NT2/D1 (cell line): ENCODE results near the gene NFATC2IP.

Source experiments
- DNase-seq: peaks from one replicate; pipeline ENCODE4 v3.0.0-alpha.2; 2011; ENCODE audit warnings: low read depth, low spot score
- H3K27me3 ChIP-seq: 2 replicates; pipeline ENCODE4 v1.6.0; 2011; ENCODE audit warnings: mild to moderate bottlenecking; ENCODE audit not compliant: insufficient read length, insufficient read depth
- H3K36me3 ChIP-seq: 2 replicates; pipeline ENCODE4 v1.6.1; 2011; ENCODE audit warnings: mild to moderate bottlenecking, low read length, mixed read lengths; ENCODE audit not compliant: insufficient read depth, insufficient read length
- H3K4me1 ChIP-seq: 2 replicates; pipeline ENCODE4 v1.5.1; 2011; ENCODE audit not compliant: insufficient read depth, insufficient read length
- H3K4me3 ChIP-seq: 2 replicates; pipeline ENCODE4 v1.5.1; 2011; ENCODE audit warnings: low read depth; ENCODE audit not compliant: insufficient read length
- H3K9ac ChIP-seq: 2 replicates; pipeline ENCODE4 v1.6.0; 2011; ENCODE audit warnings: low read depth; ENCODE audit not compliant: insufficient read length
- H3K9me3 ChIP-seq: 2 replicates; pipeline ENCODE4 v1.5.1; 2011; ENCODE audit warnings: mild to moderate bottlenecking, low read length; ENCODE audit not compliant: insufficient read depth
- SUZ12 ChIP-seq: IDR thresholded peaks from 2 replicates; pipeline ENCODE4 v1.6.1; 2011; ENCODE audit not compliant: insufficient read length, insufficient read depth; ENCODE audit errors: extremely low read depth
- YY1 ChIP-seq: IDR thresholded peaks from 2 replicates; pipeline ENCODE4 v1.6.1; 2011; ENCODE audit not compliant: insufficient read length, insufficient read depth
- ZNF274 ChIP-seq: IDR thresholded peaks from 2 replicates; pipeline ENCODE4 v1.6.1; 2011; ENCODE audit warnings: mild to moderate bottlenecking, low read depth, low read length

NFATC2IP gene

DNA sequence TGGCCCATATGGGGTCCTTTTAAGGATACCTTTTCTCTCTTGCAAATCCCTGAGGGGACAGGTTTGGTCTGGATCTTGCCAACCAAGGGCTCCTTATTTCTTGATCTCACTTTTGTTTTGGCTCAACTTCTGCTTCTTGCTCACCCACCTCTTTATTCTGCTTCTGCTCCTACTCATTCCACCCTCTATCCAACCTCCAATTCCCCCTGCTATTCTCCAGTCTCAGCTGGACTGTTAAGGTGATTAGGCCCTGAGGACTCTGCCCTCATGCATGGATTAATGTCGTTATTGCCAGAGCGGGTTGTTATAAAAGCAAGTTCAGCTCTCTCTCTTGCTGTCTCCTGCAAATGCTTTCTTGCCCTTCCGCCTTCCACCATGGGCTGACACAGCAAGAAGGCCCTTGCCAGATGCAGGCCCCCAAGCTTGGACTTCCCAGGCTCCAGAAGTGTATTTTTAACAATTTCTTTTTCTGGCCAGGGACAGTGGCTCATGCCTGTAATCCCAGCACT lies 63.9 kb downstream of the NFATC2IP start:
- peaks cover 3% of the 10 kb centered on the region for H3K4me1 ChIP-seq
- H3K27me3 ChIP-seq: no peaks in the 10 kb centered on the region
- H3K9me3 ChIP-seq: no peaks in the 10 kb centered on the region
- no peak overlapping the region for H3K4me3 ChIP-seq
- no peak overlapping the region for H3K9ac ChIP-seq
- no peaks in the 10 kb centered on the region for H3K36me3 ChIP-seq
- no peak for TF ChIP-seq SUZ12
- TF ChIP-seq ZNF274: no peak
- TF ChIP-seq YY1: no peak
- DNase-seq: no peak
